HepG2 (cell line): ENCODE results near the gene YIF1A. TPM values are rescaled to one million over a fixed set of nuclear protein-coding genes. Genes with fewer than 3 reads are reported as not detected.

Experiments
- ATRX ChIP-seq: sonication (generic); formaldehyde crosslinking; IDR thresholded peaks from 2 replicates; pipeline ENCODE4 v1.4.0; 2020; ENCODE audit warnings: missing genetic modification reagents, borderline replicate concordance
- CERS6 ChIP-seq: sonication (generic); formaldehyde crosslinking; IDR thresholded peaks from 2 replicates; pipeline ENCODE4 v1.5.0; 2020; ENCODE audit warnings: missing genetic modification reagents
- CSRNP2 ChIP-seq: sonication (generic); formaldehyde crosslinking; conservative IDR thresholded peaks from 2 replicates; pipeline ENCODE4 v1.8.0; 2022; ENCODE audit warnings: low read depth, missing genetic modification reagents
- GMEB2 ChIP-seq: IDR thresholded peaks from 2 replicates; pipeline ENCODE4 v1.6.1; 2016; ENCODE audit warnings: missing biosample characterization, missing genetic modification reagents, low read depth
- GTF3A ChIP-seq: sonication (generic); formaldehyde crosslinking; conservative IDR thresholded peaks from 2 replicates; pipeline ENCODE4 v1.4.0; 2020; ENCODE audit warnings: mild to moderate bottlenecking, missing genetic modification reagents
- HNRNPK ChIP-seq: fragments of 200-400 bp; formaldehyde crosslinking; IDR thresholded peaks from 2 replicates; pipeline ENCODE4 v1.6.1; 2018; ENCODE audit warnings: low read length, low read depth, moderate library complexity, mild to moderate bottlenecking; ENCODE audit not compliant: poor library complexity, severe bottlenecking
- KLF16 ChIP-seq, 2 experiments: sonication (generic) in 1 of 2; formaldehyde crosslinking in 1 of 2; IDR thresholded peaks; 2 replicates each; pipeline versions ENCODE4 v1.6.1 to v1.8.0; 2016 to 2023; ENCODE audit warnings: missing genetic modification reagents in 2 of 2, missing compliant biosample characterization in 1 of 2
- KLF6 ChIP-seq: IDR thresholded peaks from 2 replicates; pipeline ENCODE4 v1.8.0; 2016; ENCODE audit warnings: missing biosample characterization, missing genetic modification reagents
- MLLT10 ChIP-seq: sonication (generic); formaldehyde crosslinking; IDR thresholded peaks from 2 replicates; pipeline ENCODE4 v1.4.0; 2020; ENCODE audit warnings: missing genetic modification reagents
- PRDM15 ChIP-seq: sonication (generic); formaldehyde crosslinking; IDR thresholded peaks from 2 replicates; pipeline ENCODE4 v1.4.0; 2020; ENCODE audit warnings: missing genetic modification reagents
- SCMH1 ChIP-seq: sonication (generic); formaldehyde crosslinking; IDR thresholded peaks from 2 replicates; pipeline ENCODE4 v1.9.0; 2021; ENCODE audit warnings: missing genetic modification reagents, mild to moderate bottlenecking, borderline replicate concordance
- SMAD3 ChIP-seq: sonication (generic); formaldehyde crosslinking; IDR thresholded peaks from 2 replicates; pipeline ENCODE4 v1.4.0; 2020; ENCODE audit warnings: missing genetic modification reagents
- UBTF ChIP-seq: sonication (generic); formaldehyde crosslinking; IDR thresholded peaks from 2 replicates; pipeline ENCODE4 v1.4.0; 2020; ENCODE audit warnings: mild to moderate bottlenecking, missing genetic modification reagents
- ZEB1 ChIP-seq: IDR thresholded peaks from 2 replicates; pipeline ENCODE4 v1.6.1; 2012; ENCODE audit warnings: mild to moderate bottlenecking, low read depth, inconsistent platforms; ENCODE audit not compliant: insufficient replicate concordance
- ZNF451 ChIP-seq: sonication (generic); formaldehyde crosslinking; IDR thresholded peaks from 2 replicates; pipeline ENCODE4 v1.5.0; 2020; ENCODE audit warnings: mild to moderate bottlenecking, missing genetic modification reagents
- ZNF598 ChIP-seq: sonication (generic); formaldehyde crosslinking; IDR thresholded peaks from 2 replicates; pipeline ENCODE4 v1.5.1; 2020; ENCODE audit warnings: mild to moderate bottlenecking, missing genetic modification reagents, borderline replicate concordance
- ZNF883 ChIP-seq: sonication (generic); formaldehyde crosslinking; IDR thresholded peaks from 2 replicates; pipeline ENCODE4 v1.5.1; 2020; ENCODE audit warnings: mild to moderate bottlenecking, missing genetic modification reagents; ENCODE audit errors: not compliant biosample characterization
- polyA plus RNA-seq, 8 experiments: library from polyadenylated mRNA; depleted of rRNA in 3 of 8; stranded (reverse) in 7 of 8; unstranded in 1 of 8; fragments of >200 nt; fragmentation: Illumina TruSeq in 4 of 8; extraction: Trizol in 4 of 8; gene quantifications; 2 replicates each; pipeline versions ENCODE4 v1.2.1 to v1.2.3, GENCODE V29; 2011 to 2016; ENCODE audit warnings: low read depth in 4 of 8, missing spikeins in 1 of 8, mixed read lengths in 1 of 8; ENCODE audit not compliant: insufficient read depth in 1 of 8
- total RNA-seq, 5 experiments: library from RNA; depleted of rRNA; stranded (reverse); fragments of >200 nt; fragmentation: Illumina TruSeq; extraction: Trizol; gene quantifications; 2 replicates each; pipeline ENCODE4 v1.2.3, GENCODE V29; 2016; ENCODE audit warnings: low read depth in 1 of 5

The YIF1A gene
- total and polyA plus RNA-seq, 2 of the 13 experiments (the other 11 are each of a cell fraction or from before 2014, with no cell fraction given), result 133 to 145 TPM

- no peak for TF ChIP-seq KLF16 (CRISPR knock-in tag; IDR thresholded peaks at IDR 0.05)
- TF ChIP-seq KLF6 (CRISPR knock-in tag), result no peak
- no peak for TF ChIP-seq ZNF598
- TF ChIP-seq ZEB1, result no peak
- TF ChIP-seq CERS6 (CRISPR knock-in tag), result no peak
- TF ChIP-seq PRDM15 (CRISPR knock-in tag), result 0 out of 2 replicates have a peak, but pooled peaks have one; percentile 24
- TF ChIP-seq SCMH1 (CRISPR knock-in tag), result no peak
- TF ChIP-seq CSRNP2 (CRISPR knock-in tag), result no peak
- no peak for TF ChIP-seq MLLT10 (CRISPR knock-in tag)
- TF ChIP-seq SMAD3 (CRISPR knock-in tag), result no peak
- no peak for TF ChIP-seq GTF3A (CRISPR knock-in tag)
- TF ChIP-seq ZNF883 (CRISPR knock-in tag), result no peak
- TF ChIP-seq ZNF451 (CRISPR knock-in tag), result no peak; the same call in 1 of the 2 replicates
- TF ChIP-seq GMEB2 (CRISPR knock-in tag), result no peak
- TF ChIP-seq ATRX (CRISPR knock-in tag), result no peak
- peak; percentile 5 for TF ChIP-seq HNRNPK
- peak; percentile 71 for TF ChIP-seq UBTF
Measured at GRCh38 chr11:66313321-66314185, 24.6 kb upstream of the YIF1A start (continued).
